ENCODE results near the gene ALX4.
A peak's percentile ranks its signal among the peaks of the same experiment; 100 is the strongest.

ALX4 gene

DNA sequence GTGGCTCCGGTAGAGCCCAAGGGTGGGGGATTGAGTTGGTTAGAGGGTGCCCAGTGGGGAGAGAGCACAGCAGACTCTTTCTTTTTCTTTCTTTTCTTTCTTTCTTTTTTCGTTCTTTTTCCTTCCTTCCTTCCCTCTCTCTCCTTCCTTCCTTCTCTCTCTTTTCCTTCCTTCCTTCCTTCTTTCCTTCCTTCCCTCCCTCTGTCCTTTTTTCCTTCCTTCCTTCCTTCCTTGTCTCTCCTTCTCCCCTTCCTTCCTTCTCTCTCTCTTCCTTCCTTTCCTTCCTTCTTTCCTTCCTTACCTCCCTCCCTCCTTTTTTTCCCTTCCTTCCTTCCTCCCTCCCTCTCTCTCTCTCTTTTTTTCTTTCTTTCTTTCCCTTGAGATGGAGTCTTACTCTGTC, 4.8 kb upstream of the ALX4 start:
- DNase-seq: no peak

DNA sequence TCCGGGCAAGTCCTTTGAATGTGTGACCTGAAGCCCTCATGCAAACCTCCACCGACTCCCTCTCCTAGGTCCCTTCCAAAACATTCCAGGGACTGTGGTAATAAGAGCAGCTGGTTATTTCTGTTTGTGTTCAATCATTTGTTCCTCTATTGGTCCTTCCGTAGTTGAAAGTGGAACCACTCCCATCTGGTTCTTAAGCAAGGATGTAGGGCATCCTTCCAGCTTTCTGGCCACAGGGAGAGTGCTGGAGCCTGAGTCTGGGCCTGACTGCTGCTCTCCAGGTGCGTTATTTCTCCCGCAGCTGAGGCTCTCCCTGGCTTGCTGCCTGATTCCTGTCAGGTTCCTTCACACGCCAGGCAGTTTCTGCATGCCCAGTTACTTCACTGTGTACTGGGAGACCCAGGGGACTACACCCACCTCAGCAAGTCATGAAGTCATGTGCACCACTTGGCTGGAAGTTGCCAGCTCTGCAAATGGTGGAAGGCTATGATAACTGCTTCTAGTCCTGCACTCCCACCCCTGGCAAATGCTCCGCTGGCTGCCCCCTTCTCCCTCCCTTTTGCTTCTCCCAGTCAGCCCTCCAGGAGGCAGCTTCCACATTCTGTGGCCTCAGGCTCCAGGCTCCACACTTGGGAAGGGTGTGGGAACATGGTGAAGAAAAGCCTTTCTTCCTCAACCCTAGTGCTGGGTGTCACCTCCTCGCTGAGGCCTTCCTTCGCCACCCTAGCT, 4.0 kb upstream of the ALX4 start:
- DNase-seq: no peak

DNA sequence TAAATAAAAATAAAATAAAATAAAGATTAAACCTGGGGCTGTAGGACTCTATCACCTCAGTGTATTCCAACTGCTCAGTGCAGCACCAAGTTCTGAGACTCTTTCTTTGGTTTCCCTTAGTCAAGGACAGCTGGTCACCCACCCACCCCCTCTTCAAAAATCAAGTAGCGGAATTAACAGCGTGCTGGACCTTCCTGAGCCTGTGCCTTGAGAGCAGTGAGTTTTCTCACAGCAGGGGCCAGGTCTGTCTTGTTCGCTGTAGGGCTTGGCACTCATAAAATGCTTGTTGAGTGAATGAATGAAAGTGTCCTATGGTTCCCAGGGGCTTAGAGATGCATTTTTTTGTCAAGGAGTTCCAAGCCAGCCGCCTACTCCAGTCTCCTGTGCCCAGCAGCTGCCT, 2.9 kb upstream of the ALX4 start:
- no peak for DNase-seq

DNA sequence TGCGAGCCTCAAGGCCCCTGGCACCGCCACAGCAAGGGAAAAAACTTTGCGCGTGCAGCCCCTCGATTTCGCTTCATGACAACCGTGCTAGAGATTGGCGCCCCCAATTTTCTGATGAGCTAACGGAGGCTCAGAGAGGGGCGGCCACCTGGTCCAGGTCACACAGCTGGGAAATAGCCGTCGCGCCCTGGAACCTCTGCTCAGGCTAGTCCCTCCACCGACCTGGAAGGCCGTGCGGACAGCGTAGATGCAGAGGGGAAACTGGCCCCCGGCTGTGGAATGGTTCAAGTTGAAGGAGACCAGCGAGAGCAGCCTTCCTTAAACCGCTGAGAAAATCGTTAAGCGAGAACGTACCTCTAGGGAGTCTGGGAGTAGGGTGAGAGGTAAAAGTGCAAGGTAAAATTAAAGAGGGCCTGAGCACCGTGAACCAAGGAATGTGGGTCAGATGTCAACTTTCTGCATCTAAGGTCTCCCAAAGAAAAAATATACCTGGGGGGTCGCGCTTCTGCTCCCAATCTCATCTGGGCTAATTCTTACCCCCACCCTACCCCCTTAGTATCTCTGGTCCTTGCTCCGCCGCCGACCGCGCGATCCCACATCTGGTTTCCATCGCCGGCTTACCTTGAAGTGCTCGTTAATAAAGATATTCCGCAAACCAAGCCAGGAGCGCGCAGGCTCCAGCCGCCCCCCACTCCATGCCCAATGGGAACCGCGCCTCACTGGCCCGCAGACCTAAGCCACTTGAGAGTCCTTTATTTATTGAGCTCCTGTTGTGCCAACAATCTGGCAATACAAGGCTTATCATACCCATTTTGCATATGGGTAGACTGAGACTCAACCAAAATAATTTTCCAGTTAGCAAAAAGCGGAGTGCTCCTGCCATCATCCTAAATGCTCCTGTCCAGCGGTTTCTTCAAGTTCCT, 1.7 kb upstream of the ALX4 start:
- no peak for DNase-seq

GRCh38 chr11:44310463-44311272, 729 bp upstream of the ALX4 start:
- no peak for DNase-seq

GRCh38 chr11:44310206-44310462, 195 bp upstream of the ALX4 start:
- DNase-seq: no peak

GRCh38 chr11:44308923-44309477, 939 bp downstream of the ALX4 start:
- DNase-seq: no peak

DNA sequence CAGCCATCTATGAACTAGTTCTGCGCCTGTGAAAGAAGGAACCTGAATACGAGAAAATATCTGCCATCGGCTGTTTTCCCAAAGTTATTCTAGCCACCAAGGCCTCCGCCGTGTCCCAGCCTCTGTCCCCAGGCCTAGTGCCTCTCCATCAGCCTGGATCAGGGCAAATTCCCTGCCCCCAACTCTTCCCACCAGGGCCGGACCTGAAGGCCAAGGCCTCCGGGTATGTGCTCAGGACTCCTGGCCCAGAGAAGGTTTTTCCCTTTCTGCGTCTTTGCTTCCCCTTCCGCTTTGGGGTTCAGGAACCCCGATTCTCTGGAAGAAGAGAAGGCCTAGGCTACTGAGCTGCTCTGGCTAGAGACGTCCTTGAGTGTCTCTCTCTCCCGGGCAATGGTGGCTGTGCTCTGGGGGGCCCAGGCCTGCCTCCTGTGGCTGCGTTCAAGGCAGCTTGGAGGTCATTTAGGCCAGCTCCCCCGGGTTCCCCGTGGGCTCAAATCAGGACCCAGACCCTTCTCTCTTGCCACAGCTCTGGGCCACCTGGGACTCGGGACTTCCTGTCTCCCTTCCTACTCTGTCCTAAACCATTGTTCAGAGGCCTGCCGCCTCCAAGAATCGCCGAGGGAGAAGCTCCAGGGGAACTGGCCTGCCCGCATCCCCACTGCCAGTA, 1.6 kb downstream of the ALX4 start:
- DNase-seq: no peak

- DNase-seq: no peak
Observed at GRCh38 chr11:44307340-44308099, 2.4 kb downstream of the ALX4 start.

GRCh38 chr11:44306918-44307244, 3.1 kb downstream of the ALX4 start:
- DNase-seq: no peak

- no peak for DNase-seq
Observed at GRCh38 chr11:44306052-44306917, 3.7 kb downstream of the ALX4 start.

- peak; percentile 49 for DNase-seq
Observed at GRCh38 chr11:44305470-44306051, 4.4 kb downstream of the ALX4 start.

GRCh38 chr11:44305026-44305469, 4.9 kb downstream of the ALX4 start:
- no peak for DNase-seq

DNA sequence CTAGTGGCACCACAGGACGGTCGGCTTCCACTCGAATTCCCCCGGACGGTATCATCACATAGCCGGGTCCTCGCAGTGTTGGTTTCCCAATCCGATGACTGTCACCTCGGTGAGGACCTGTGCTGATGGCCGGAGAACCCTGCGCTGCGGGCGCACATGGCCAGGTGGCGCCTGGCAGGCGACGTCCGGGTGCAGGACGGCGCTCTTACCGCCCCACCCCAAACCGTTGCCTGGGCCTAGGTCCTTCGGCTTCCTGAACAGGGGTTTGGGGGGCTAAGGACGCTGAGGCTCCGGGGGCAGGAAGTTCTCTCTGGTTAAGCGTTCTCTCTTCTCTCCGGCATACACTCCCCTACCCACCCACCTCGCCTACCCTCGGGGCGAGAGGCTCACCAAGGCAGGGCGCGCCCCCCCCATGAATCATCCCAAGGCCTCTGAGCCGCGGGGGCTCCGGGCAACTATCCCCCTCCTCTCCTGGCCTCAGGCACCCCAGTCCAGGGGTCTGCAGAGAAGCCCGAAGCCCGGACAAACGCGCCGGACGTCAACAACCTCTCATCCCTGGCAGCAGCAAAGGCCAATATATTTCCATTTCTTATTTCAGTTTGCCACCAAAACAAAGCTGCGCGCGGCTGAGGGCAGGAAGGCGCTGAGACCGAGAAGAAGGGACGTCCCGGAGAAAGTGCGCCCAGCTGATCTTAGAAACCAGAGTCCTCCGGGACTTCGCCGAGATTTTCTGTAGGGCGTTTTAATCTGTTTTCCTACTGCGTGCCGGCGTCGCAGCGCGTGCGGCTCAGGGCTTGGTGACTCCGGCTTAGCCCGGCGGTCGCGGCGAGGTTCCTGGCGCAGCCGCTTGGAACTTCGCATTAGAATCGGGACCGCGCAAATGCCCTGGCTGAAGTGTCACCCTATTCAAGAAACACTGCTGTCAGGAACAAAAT, 5.6 kb downstream of the ALX4 start:
- no peak for DNase-seq

DNA sequence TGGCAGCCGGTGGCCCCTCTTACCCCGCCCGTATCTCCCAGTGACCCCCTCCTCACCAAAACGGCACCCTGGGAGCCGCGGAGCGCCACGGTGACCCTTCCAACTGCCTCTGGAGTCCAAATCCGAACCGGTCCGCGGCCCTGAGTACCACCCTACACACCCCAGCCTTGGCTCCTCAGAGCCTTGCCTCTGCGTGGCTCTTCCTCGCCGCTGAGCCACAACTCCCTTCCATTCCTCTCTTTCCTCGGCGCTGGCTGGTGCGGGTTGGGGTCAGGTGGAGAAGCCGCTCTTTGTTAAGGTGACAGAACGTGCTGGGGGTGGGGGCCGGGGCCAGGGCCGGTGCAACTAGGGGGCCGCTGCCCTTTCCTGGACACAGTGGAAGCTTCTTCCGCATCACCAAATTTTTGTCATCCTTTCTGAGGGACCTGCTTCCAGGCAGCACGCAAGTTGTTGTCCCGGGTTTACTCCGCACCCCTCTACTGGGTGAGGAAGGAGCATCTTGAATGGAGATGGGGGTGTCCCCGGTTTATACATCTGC, 6.5 kb downstream of the ALX4 start:
- no peak for DNase-seq

DNA sequence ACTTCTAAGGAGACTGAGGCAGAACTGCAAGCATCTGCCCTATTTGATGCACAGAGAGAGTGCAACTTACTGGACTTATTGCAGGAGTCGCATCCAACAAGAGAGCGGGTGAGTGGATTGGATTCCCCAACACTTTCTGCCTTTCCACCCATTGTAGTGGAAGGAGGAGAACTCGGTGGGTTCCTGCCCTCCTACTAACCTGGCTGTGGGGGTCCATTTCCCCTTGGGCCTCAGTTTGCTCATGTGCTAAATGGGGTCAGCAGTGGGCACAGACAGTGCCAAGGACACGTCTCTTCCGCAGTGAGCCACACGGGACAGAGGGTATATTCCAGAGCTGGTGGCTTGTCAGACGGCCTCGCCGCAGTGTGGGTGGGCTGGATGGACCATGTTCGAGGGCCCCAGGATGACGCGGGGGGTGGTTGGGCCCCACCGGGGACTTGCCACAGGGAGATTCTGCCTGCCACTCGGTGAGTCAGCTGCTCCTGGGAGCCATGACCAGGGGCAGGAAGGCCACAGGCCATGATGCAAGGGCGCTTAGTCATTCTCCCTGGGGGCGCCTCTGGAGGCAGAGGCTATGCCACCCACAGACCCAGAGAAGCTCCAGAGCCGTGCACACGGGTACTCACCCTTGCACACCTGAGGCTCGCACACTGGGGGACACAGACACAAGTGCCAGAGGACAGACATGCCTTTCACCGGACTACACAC, 8.2 kb downstream of the ALX4 start:
- no peak for DNase-seq

- no peak for DNase-seq
Observed at GRCh38 chr11:44300844-44301563, 8.9 kb downstream of the ALX4 start.

- DNase-seq: no peak
Observed at GRCh38 chr11:44298862-44299261, 11.1 kb downstream of the ALX4 start.

Measured in stimulated activated CD8-positive, alpha-beta memory T cell treated with anti-CD3 and anti-CD28 coated beads, Interleukin-4, amount 100 ng/mL, for 48 hours (primary cell).